WTC11 (cell line): ENCODE results near the gene MAP3K5. TPM values are rescaled to one million over a fixed set of nuclear protein-coding genes. Genes with fewer than 3 reads are reported as not detected.

ENCODE experiments used
- ATAC-seq: fragments of 200-7000 bp; cut with Tn5 transposase; 2 replicates; pipeline ENCODE4 v1.10.0; 2021; ENCODE audit warnings: mild to moderate bottlenecking, moderate library complexity
- CTCF ChIA-PET: fragments of 300-600 bp; sonication (Branson Sonifier 250); formaldehyde crosslinking; loops from one replicate; lab custom pipeline; 2021; ENCODE audit warnings: antibody characterized with exemption; lab: Charles Lee
- POLR2A ChIA-PET: fragments of 350-600 bp; sonication (Branson Sonifier 250); formaldehyde crosslinking; loops from one replicate; lab custom pipeline; 2021; ENCODE audit warnings: antibody characterized with exemption; lab: Charles Lee
- DNase-seq: peaks from one replicate; pipeline ENCODE4 v3.0.0; 2021; ENCODE audit warnings: low spot score
- H3K27ac Mint-ChIP-seq: 2 replicates; pipeline ENCODE4 v1.8.0; 2021; ENCODE audit warnings: mixed read lengths
- H3K27me3 Mint-ChIP-seq: 2 replicates; pipeline ENCODE4 v1.8.0; 2021; ENCODE audit warnings: low read depth, mild to moderate bottlenecking, moderate library complexity, mixed read lengths
- H3K36me3 Mint-ChIP-seq: 2 replicates; pipeline ENCODE4 v1.8.0; 2021; ENCODE audit warnings: mixed read lengths
- H3K4me1 Mint-ChIP-seq: 2 replicates; pipeline ENCODE4 v1.8.0; 2022; ENCODE audit warnings: mixed read lengths
- H3K4me3 Mint-ChIP-seq: 2 replicates; pipeline ENCODE4 v1.8.0; 2021; ENCODE audit warnings: mild to moderate bottlenecking, moderate library complexity, mixed read lengths
- H3K9me3 Mint-ChIP-seq: 2 replicates; pipeline ENCODE4 v1.8.0; 2021; ENCODE audit warnings: mixed read lengths
- AFF4 ChIP-seq: sonication (generic); formaldehyde crosslinking; IDR thresholded peaks from 2 replicates; pipeline ENCODE4 v1.8.1; 2023; ENCODE audit warnings: mild to moderate bottlenecking, missing genetic modification reagents, borderline replicate concordance
- KAT7 ChIP-seq: sonication (generic); formaldehyde crosslinking; IDR thresholded peaks from 2 replicates; pipeline ENCODE4 v1.8.1; 2023; ENCODE audit warnings: missing genetic modification reagents, mild to moderate bottlenecking, borderline replicate concordance
- STAT6 ChIP-seq: sonication (generic); formaldehyde crosslinking; conservative IDR thresholded peaks from 2 replicates; pipeline ENCODE4 v1.8.1; 2023; ENCODE audit warnings: mild to moderate bottlenecking, low read depth, missing genetic modification reagents, moderate library complexity
- ZNF219 ChIP-seq: sonication (generic); formaldehyde crosslinking; IDR thresholded peaks from 2 replicates; pipeline ENCODE4 v1.8.0; 2023; ENCODE audit warnings: missing genetic modification reagents, mild to moderate bottlenecking, borderline replicate concordance
- ZNF532 ChIP-seq: fragments of 250-450 bp; sonication (Bioruptor Pico); IDR thresholded peaks from 2 replicates; pipeline ENCODE4 v1.9.0; 2021; ENCODE audit warnings: mild to moderate bottlenecking, borderline replicate concordance
- total RNA-seq: library from RNA; stranded (reverse); gene quantifications from 3 replicates; pipeline ENCODE4 v1.2.3, GENCODE V29; 2021
- TF ChIP-seq, protein P1 (sequence below): sonication (generic); formaldehyde crosslinking; conservative IDR thresholded peaks from 2 replicates; pipeline ENCODE4 v1.8.1; 2022; ENCODE audit warnings: mild to moderate bottlenecking, missing genetic modification reagents

MAP3K5 gene
- total RNA-seq, 1 experiment from 2014 or later = 1.6 TPM

DNA sequence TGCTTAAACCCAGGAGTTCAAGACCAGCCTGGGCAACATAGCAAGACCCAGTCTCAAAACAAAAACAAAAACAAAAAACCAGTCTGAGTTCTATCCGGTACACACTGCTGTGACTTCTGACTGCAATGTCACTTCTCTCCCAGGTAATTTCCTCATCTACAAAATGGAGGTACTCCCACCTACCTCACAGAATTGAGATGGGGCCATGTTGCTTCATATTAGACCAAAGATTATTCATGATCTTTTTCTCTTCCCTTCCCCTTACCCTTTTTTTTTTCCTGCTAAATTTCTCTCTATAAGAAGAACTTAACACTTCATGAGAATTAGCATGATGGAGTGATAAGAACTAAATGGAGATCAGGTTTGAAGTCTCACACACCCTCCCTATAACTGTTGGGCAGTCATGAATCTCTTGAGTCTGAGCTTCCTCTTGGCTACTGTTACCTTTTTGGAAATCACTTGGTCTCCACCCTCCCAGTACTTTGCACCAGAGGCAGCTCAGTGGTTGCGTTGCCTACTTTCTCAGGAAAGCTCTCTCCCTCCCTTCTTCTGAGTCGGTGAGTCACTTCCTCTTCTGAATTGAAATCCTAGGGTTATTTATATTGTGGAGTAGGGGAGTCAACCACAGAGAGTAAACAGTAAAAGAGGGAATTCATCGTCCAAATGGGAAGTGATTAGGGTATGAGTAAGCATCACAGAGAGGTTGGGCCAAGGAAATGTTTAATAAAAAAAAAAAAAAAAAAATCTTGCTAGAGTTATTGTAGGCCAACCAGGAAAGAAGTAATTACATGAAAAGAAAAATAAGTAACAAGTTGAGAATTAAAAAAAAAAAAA is 182.2 kb downstream of the MAP3K5 start:
- no peaks in the 10 kb centered on the region for H3K36me3 Mint-ChIP-seq
- CTCF ChIA-PET = interaction anchor here (0.8 to 4.1 kb wide), 4 partner anchors 9 to 182 kb away, joined by 3 to 17 read pairs (median 6); partner anchors contain the start of gene MAP3K5

More for the DNA sequence above, 182.2 kb downstream of the MAP3K5 start:
- no peaks in the 10 kb centered on the region for H3K27me3 Mint-ChIP-seq
- ATAC-seq = peak; percentile 52
- POLR2A ChIA-PET = no interaction called here
- TF ChIP-seq KAT7 (CRISPR knock-in tag) (no peak), ZNF532 (no peak), STAT6 (CRISPR knock-in tag) (no peak), AFF4 (CRISPR knock-in tag) (no peak), ZNF219 (CRISPR knock-in tag) (no peak)
- TF ChIP-seq, protein P1, sequence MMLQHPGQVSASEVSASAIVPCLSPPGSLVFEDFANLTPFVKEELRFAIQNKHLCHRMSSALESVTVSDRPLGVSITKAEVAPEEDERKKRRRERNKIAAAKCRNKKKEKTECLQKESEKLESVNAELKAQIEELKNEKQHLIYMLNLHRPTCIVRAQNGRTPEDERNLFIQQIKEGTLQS = no peak
- TF ChIP-seq, all 79 proteins: peak for 0
- Mint-ChIP-seq H3K27ac (peak overlapping the region; percentile 75), H3K4me3 (no peak overlapping the region), H3K9me3 (no peaks in the 10 kb centered on the region), H3K4me1 (peaks cover 60% of the 10 kb centered on the region)
- no peak for DNase-seq
